Left hindlimb (tissue), 1 donor: ENCODE results near the gene ARHGDIA.

ENCODE experiments used
- DNase-seq: peaks from one replicate; pipeline ENCODE4 v3.0.0-alpha.2; 2018

ARHGDIA gene

GRCh38 chr17:81885869-81886548 lies 14.9 kb upstream of the ARHGDIA start:
- DNase-seq = no peak

GRCh38 chr17:81885454-81885853 lies 14.3 kb upstream of the ARHGDIA start:
- DNase-seq = no peak

GRCh38 chr17:81884968-81885367 lies 13.8 kb upstream of the ARHGDIA start:
- DNase-seq = no peak

- DNase-seq = no peak
Observed at GRCh38 chr17:81884520-81884919, 13.4 kb upstream of the ARHGDIA start.

- no peak for DNase-seq
Observed at GRCh38 chr17:81879121-81879520, 8.0 kb upstream of the ARHGDIA start.

GRCh38 chr17:81878294-81878693 lies 7.2 kb upstream of the ARHGDIA start:
- no peak for DNase-seq

- no peak for DNase-seq
Observed at GRCh38 chr17:81877569-81877968, 6.4 kb upstream of the ARHGDIA start.

GRCh38 chr17:81871387-81872230 lies 472 bp upstream of the ARHGDIA start:
- peak; percentile 93 for DNase-seq

GRCh38 chr17:81870131-81870980 lies 781 bp downstream of the ARHGDIA start:
- DNase-seq = peak; percentile 66

- DNase-seq = peak; percentile 73
Observed at GRCh38 chr17:81869221-81870130, 1.7 kb downstream of the ARHGDIA start.

GRCh38 chr17:81868674-81869220 lies 2.4 kb downstream of the ARHGDIA start:
- peak; percentile 66 for DNase-seq

GRCh38 chr17:81867991-81868673 lies 3.0 kb downstream of the ARHGDIA start:
- no peak for DNase-seq

GRCh38 chr17:81867170-81867990 lies 3.8 kb downstream of the ARHGDIA start:
- DNase-seq = no peak

- DNase-seq = no peak
Observed at GRCh38 chr17:81866440-81867169, 4.5 kb downstream of the ARHGDIA start.

GRCh38 chr17:81865733-81866439 lies 5.3 kb downstream of the ARHGDIA start:
- no peak for DNase-seq

GRCh38 chr17:81865358-81865732 lies 5.8 kb downstream of the ARHGDIA start:
- DNase-seq = no peak

- DNase-seq = no peak
Observed at GRCh38 chr17:81863833-81864768, 7.0 kb downstream of the ARHGDIA start.
